Heart right ventricle (tissue), 16 donors: Measurements from ENCODE around the gene INPP5A. TPM values are rescaled to one million over a fixed set of nuclear protein-coding genes. Genes with fewer than 3 reads are reported as not detected.

Experiments used
- ATAC-seq, 8 donors: fragments of 200-7000 bp; cut with Tn5 transposase; one replicate each; pipeline ENCODE4 v1.9.1; 2020; ENCODE audit warnings: mild to moderate bottlenecking in 8 of 8, moderate library complexity in 8 of 8, moderate number of reproducible peaks in 1 of 8
- DNase-seq, 2 donors: peaks; one replicate each; pipeline ENCODE4 v3.0.0-alpha.2; 2020
- H3K27ac ChIP-seq, 10 donors: fragments of 200-600 bp; sonication (generic) in 2 of 10; one replicate each; pipeline versions ENCODE4 v1.5.0 to v1.8.0; 2020 to 2022; ENCODE audit warnings: mild to moderate bottlenecking in 3 of 10
- H3K27me3 ChIP-seq, 7 donors: fragments of 200-600 bp; one replicate each; pipeline ENCODE4 v1.8.0; 2021 to 2022; ENCODE audit warnings: mild to moderate bottlenecking in 2 of 7
- H3K36me3 ChIP-seq, 9 donors: fragments of 200-600 bp; sonication (generic) in 1 of 9; one replicate each; pipeline versions ENCODE4 v1.5.0 to v1.8.0; 2020 to 2022; ENCODE audit warnings: mild to moderate bottlenecking in 2 of 9
- H3K4me1 ChIP-seq, 9 donors: fragments of 200-600 bp; sonication (generic) in 1 of 9; one replicate each; pipeline versions ENCODE4 v1.5.0 to v1.8.0; 2020 to 2022; ENCODE audit warnings: mild to moderate bottlenecking in 4 of 9
- H3K4me3 ChIP-seq, 10 donors: fragments of 200-600 bp; sonication (generic) in 2 of 10; one replicate each; pipeline versions ENCODE4 v1.5.0 to v1.8.0; 2020 to 2022; ENCODE audit warnings: mild to moderate bottlenecking in 7 of 10, moderate library complexity in 2 of 10
- H3K9me3 ChIP-seq, 11 donors: fragments of 200-600 bp in 10 of 11; sonication (generic) in 2 of 11; one replicate each; pipeline versions ENCODE4 v1.5.0 to v1.8.0; 2013 to 2022; ENCODE audit warnings: mild to moderate bottlenecking in 2 of 11, control low read depth in 1 of 11, moderate library complexity in 1 of 11
- CTCF ChIP-seq, 9 donors: fragments of 200-600 bp; sonication (generic) in 2 of 9; IDR thresholded peaks; one replicate each; pipeline versions ENCODE4 v1.5.0 to v1.8.0; 2021 to 2022; ENCODE audit warnings: antibody characterized with exemption in 9 of 9, mild to moderate bottlenecking in 5 of 9, moderate library complexity in 1 of 9
- WGBS, 2 donors: extraction: QIAGEN DNeasy Blood & Tissue Kit; methylation state at CpG; one replicate each; pipeline ENCODE4 v1.1.7; 2013; ENCODE audit warnings: inconsistent platforms in 1 of 2; 5-methylcytosine and 5-hydroxymethylcytosine counted together
- intact Hi-C, 10 donors: fragments of 100-400 bp; cut with DNase I; formaldehyde crosslinking; loops; one replicate each; pipeline versions ENCODE4 v1.11.1 to v1.14.2; 2022
- polyA plus RNA-seq, 2 donors: library from polyadenylated mRNA; stranded (reverse); fragments of 200-250 nt; gene quantifications; one replicate each; pipeline ENCODE4 v1.2.3, GENCODE V29; 2013
- total RNA-seq, 10 donors: library from RNA; stranded (reverse); fragmentation: NEBNext Ultra II Directional in 3 of 10; extraction: Animal tissue kit (Norgen Biotek cat#: 25700) in 3 of 10; gene quantifications; one replicate each; pipeline versions ENCODE4 v1.2.1 to v1.2.4, GENCODE V29; 2021 to 2023
- donor health status: Arrhythmogenic right ventricular cardiomyopathy.
- donor health status: ischemic (EF 13 %, LVEDD 7.1; RV severe dilation, severe dysfunction).
- donor health status: healthy with polysubstance abuse.
- donor health status: DM: no; HTN: yes; CAD: no.
- donor health status: DM: no; HTN: no; CAD: no.
- donor health status: ischemic (EF 25% LVEDD 6.9; RV normal size, moderate dysfunction).
- donor health status: ischemic (EF 25% LVEDD 5.7; RV mildly dilated, moderate dysfunction).
- donor health status: healthy.
- donor health status: DM: yes; HTN: yes; CAD: no.
- donor health status: Ischemic cardiomyopathy.
- donor health status: ischemic (EF 35%, LVEDD 5.7; RV mildly dilated, moderate dysfunction).
- donor health status: nonischemic (EF 11% LVEDD 7.7; RV severe dilation, severe dysfunction).
- donor health status: DM: yes; HTN: yes; CAD: no.
- donor health status: PGD.
- donor health status: ischemic (EF 29% LVEDD 5.4; RV normal size, mild dysfunction).
- donor health status: nonischemic (EF 23%, LVEDD 6.1; RV moderate dilation, normal function).

Gene INPP5A
- total and polyA plus RNA-seq, 12 donors = 30.4 to 122 (median 106) TPM

GRCh38 chr10:132805599-132805998 lies 268.0 kb downstream of the INPP5A start:
- no peak for DNase-seq
- H3K27me3 ChIP-seq = peaks cover 0 to 33% (median 17%) of the 10 kb centered on the region in 7 donors
- 46 to 57% methylated on average over 21 of the region's 21 CpGs for WGBS, 2 donors

GRCh38 chr10:132806110-132806509 lies 268.5 kb downstream of the INPP5A start:
- Histone ChIP-seq H3K36me3 (no peaks in the 10 kb centered on the region), H3K4me1 (no peaks in the 10 kb centered on the region), H3K4me3 (no peak overlapping the region), H3K9me3 (peaks cover 0 to 7% (median 3%) of the 10 kb centered on the region in 11 donors), H3K27me3 (peaks cover 0 to 37% (median 21%) of the 10 kb centered on the region in 7 donors), H3K27ac (no peak overlapping the region)
- no peak for TF ChIP-seq CTCF (IDR thresholded peaks at IDR 0.05)
- ATAC-seq (no peak), DNase-seq (no peak)
- intact Hi-C loops = no loop called here
- WGBS, 2 donors = 51 to 60% methylated on average over 7 of the region's 7 CpGs

More at GRCh38 chr10:132805599-132805998, 268.0 kb downstream of the INPP5A start:
- ATAC-seq = no peak
- Histone ChIP-seq H3K36me3 (no peaks in the 10 kb centered on the region), H3K4me1 (no peaks in the 10 kb centered on the region), H3K27ac (no peak overlapping the region), H3K4me3 (no peak overlapping the region), H3K9me3 (peaks cover 0 to 7% (median 3%) of the 10 kb centered on the region in 11 donors)
- TF ChIP-seq CTCF (IDR thresholded peaks at IDR 0.05) = no peak
- intact Hi-C loops = no loop called here

GRCh38 chr10:132806561-132807003 lies 269.0 kb downstream of the INPP5A start:
- 76 to 80% methylated on average over 25 of the region's 25 CpGs for WGBS, 2 donors
- DNase-seq (no peak), ATAC-seq (no peak)
- intact Hi-C loops = no loop called here
- H3K36me3 ChIP-seq = no peaks in the 10 kb centered on the region
- no peaks in the 10 kb centered on the region for H3K4me1 ChIP-seq
- TF ChIP-seq CTCF (IDR thresholded peaks at IDR 0.05) = no peak
- peaks cover 0 to 6% (median 3%) of the 10 kb centered on the region in 11 donors for H3K9me3 ChIP-seq
- H3K4me3 ChIP-seq = no peak overlapping the region
- peaks cover 0 to 42% (median 26%) of the 10 kb centered on the region in 7 donors for H3K27me3 ChIP-seq
- H3K27ac ChIP-seq = no peak overlapping the region

GRCh38 chr10:132807621-132808049 lies 270.0 kb downstream of the INPP5A start:
- H3K27ac ChIP-seq = no peak overlapping the region
- no peak for TF ChIP-seq CTCF (IDR thresholded peaks at IDR 0.05)
- intact Hi-C loops = no loop called here
- peaks cover 0 to 50% (median 30%) of the 10 kb centered on the region in 7 donors for H3K27me3 ChIP-seq
- H3K4me1 ChIP-seq = no peaks in the 10 kb centered on the region
- ATAC-seq = no peak
- no peak overlapping the region for H3K4me3 ChIP-seq
- no peak for DNase-seq
- H3K9me3 ChIP-seq = no peaks in the 10 kb centered on the region
- no peaks in the 10 kb centered on the region for H3K36me3 ChIP-seq
- WGBS, 2 donors = 90 to 94% methylated on average over 27 of the region's 27 CpGs
